H4 (cell line): ENCODE data around the gene EVL. TPM values are rescaled to one million over a fixed set of nuclear protein-coding genes. Genes with fewer than 3 reads are reported as not detected.

Source experiments
- DNase-seq: peaks from one replicate; pipeline ENCODE4 v3.0.0-alpha.2; 2015; ENCODE audit warnings: low spot score
- total RNA-seq: library from RNA; depleted of rRNA; stranded (reverse); fragments of >200 nt; shearing (Covaris generic); gene quantifications from 2 replicates; pipeline ENCODE4 v1.2.3, GENCODE V29; 2014

The EVL gene
- total RNA-seq, 1 experiment from 2014 or later: 13.0 TPM

GRCh38 chr14:100108840-100109593, 43.8 kb downstream of the EVL start:
- DNase-seq: no peak

- DNase-seq: no peak
Observed at GRCh38 chr14:100109594-100109955, 44.4 kb downstream of the EVL start.

DNA sequence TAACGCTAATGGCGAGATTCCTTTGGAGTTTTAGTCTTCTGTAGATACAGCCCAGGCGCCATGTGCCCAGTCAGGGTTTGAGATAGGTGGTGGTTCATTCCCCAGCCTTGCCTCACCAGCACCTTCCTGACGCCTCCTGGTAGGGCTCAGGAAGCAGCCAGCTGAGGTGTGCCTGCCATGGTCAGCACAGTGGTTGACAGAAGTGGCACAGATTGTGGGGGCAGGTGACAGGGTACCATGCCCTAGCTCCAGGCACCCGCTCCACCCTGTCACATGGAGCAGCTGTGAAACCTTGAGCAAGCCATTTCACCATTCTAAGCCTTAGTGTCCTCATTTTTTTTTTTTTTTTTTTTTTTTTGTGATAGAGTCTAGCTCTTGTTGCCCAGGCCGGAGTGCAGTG, 45.6 kb downstream of the EVL start:
- DNase-seq: no peak

- no peak for DNase-seq
Observed at GRCh38 chr14:100111931-100112704, 46.9 kb downstream of the EVL start.

DNA sequence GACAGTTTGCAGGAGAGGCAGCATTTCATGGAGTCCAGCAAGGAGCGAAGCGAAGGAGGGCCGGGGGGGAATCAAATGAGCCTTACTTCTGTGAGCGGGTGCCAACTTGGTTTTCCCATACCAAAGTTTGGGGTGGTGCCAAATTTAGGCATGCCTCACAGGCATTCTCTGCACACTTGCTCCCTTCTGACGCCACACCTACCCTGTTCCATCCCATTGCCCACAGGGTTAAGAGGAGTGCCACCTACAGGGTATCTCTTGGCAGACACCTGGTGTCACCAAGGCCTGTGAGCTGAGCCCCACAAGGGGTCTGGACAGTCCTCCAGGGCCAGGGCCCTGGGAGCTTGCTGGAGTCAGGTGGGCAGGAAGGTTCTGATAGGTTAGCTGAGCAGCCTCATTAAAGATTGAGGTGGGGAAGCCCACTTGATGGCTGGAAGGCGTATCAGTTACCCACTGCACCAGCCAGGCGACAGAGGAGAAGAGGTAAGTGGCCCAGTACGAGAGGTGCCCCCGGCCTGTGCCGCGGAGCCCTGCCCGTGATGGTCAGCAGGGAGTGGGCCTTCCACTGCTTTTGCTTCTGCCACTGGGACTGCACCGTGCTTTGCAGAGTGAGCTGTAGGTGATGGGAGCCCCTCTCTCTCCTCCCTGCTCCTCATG, 49.0 kb downstream of the EVL start:
- no peak for DNase-seq

DNA sequence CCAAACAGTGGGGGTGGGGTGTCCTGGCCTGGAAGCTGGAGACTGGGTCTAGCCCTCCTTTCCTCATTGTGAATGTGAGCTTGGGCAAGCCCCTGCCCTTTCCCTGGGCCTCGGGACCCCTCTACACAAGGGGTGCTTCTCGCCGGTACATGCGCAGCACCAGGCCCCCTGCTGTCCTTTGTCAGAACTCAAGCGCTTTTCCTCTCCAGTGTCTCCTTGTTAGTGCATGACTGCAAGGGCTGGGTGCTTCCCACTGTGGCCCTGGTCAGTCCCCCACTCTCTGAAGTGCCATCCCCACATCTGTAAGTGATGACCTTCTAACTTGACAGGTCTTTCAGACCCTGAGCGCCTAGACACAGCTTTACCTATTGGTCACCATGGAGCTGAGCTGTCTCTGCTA, 50.0 kb downstream of the EVL start:
- DNase-seq: no peak

DNA sequence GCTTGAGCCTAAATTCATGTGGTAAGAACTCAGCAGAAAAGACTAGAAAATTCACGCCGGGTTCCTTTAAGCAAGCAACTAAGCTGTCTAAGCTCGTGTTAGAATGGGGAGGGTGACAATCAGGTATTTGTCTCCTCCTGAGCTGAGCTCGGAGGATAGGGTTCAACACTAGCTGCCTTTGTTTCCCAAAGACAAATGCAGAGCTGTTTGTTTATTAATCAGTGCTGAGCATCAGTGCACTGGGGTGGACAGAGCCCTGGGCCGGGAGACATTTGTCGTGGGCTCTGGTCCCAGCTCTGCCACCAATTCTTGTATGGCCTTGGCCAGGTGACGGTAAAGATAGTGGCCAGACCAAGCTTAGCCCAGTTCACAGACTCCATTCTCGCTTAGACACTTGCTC, 50.5 kb downstream of the EVL start:
- no peak for DNase-seq

- no peak for DNase-seq
Observed at GRCh38 chr14:100116134-100116533, 50.9 kb downstream of the EVL start.

- no peak for DNase-seq
Observed at GRCh38 chr14:100117026-100117425, 51.8 kb downstream of the EVL start.

DNA sequence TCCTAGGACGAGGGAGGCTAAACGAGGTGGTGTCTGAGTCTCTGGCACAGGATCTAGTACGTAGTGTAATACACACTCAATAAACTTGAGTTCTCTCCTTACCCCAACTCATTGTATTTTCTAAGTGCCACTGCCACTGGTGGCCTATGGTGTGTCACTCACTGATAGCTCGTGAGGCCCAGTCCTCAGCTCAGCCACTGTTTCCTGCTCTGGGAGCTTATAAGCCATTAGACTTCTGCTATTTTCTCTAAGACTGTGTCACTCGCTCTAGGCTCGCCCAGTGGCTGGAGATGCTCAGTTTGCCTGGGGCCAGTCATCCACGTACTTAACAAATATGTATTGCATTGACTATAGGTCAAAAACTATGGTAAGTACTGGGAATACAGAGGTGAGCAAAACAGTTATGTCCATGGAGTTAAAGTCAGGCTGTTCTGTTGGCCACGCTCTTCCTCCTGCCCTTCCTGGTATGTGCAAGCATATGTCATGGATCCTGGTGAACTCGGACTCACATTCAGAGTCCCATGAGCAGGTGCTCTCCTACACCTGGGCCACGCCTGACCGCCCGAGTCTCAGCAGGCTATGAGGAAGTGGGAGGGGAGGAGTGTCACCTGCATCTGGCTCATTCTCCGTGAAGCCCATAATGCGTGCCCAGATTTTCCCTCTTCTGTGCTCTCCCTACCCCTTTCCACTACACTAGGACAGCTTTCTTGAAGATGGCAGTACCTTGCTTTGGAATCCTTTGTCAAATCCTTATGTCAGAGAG, 52.6 kb downstream of the EVL start:
- DNase-seq: no peak

DNA sequence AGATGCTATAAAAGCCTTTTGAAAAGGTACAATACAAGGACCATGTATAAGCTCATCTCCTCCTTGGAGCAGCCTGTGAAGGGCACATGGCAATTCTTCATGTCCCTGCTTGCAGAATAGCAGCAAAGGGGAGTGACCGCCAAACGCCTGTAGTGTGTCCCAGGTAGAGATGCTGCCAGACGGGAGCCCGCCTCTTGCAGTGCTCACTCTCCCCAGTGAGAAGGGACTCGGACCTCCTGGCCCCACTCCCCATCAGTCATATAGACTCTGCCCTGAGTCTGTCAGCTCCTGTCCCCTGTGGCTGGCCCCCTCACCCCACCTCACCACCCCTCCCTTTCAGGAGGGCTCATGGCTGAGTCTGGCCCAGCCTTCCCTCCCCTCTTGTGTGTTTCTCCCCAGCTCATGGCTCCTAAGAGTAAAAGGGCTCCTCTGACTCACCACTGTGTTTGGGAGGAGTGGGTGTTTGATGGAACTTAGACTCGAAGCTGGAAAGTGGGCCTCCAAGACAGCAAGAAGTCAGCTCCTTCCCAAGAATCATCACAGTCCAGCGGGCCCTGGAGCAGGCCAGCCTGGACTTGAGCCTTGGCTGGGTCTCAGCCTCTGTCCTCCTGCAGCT, 53.3 kb downstream of the EVL start:
- DNase-seq: no peak

DNA sequence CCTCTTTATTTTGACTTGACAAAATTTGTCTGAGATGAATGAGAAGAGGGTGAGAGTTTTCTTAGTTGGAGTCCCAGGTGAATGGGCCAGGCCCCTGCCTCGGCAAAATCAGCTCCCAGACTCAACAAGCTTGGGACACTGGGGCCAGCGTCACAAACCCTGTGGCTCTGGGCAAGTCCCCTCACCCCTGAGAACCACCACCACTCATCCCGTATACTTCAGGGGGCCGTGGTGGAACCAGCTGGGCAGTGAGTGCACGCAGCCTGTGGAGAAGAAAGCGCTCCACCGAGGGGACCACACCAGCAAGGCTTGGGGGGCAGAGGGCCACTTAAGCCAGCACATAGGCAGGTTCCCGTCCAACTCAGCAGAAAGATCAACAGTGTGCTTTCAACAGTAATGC, 54.0 kb downstream of the EVL start:
- DNase-seq: no peak

- no peak for DNase-seq
Observed at GRCh38 chr14:100120522-100121269, 55.5 kb downstream of the EVL start.

DNA sequence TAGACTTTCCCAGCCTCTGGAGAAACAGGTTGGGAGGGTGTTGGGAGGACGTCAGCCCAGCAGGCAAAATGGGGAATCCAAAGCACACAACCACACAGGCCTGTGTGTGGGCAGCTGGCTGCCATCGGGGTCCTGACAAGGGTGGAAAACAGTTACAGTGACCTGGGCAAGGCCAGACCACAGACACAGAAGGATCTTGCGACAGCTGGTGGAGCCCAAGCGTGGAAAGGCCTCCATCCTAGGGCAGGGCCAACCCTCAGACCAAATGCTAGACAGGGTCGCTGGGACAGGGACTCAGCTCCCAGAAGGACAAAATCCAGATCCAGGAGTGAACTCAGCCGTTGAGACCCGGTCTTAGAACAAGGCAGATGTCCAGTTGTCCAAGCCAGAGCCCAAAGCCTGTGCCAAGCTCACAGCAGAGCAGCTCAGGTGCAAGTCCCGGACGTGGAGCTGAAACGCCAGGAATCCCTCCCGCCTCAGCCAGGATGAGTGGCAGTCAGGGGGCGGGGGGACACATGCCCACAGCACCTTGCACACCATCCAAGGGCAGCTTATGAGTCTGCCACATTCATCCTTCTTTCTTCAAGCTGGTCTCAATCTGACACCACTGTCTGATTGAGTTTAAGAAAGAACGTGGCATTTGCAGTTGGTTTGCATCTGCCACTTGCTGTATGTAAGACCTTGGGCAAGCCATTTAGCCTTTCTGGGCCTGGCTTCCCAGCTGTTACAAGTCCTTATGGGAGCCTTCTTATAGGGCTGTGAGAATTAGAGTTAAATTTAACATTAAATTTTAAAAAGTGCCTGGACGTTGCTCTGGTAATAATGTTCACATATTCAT, 56.6 kb downstream of the EVL start:
- no peak for DNase-seq

DNA sequence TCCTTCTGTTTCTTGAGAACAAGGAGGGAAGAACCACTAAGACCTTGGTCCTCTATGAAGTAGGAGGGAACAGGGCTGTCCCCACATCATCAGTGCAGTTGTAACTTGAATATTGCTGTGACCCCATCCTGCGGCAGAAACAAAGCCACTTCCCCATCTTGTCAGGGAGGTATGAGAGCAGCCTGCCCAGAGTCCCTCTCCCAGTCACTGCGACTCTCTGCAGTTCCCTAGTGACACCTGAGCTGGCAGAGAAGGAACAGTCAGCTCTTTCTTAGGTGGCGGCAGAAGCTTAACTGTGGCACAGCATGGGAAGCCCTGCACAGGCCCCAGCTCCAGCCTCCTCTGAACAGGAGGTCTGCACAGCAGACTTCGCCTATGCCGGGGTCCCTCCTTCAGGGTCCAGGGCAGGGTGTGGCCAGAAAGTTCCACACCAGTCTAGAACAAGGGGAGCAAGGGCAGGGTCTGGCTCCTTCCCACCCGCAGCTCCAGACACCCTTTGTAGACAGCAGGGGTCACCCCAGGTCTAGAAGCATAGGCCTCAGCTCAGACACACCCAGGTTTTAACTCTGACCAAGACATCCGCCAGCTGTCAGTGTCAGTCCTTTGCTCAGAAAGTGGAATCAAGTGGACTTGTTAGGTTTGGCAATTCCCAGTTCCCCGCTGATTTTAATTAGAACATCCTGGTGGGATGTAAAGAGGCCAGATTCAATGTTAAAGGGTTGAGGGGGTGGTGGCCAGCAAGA, 57.4 kb downstream of the EVL start:
- no peak for DNase-seq

DNA sequence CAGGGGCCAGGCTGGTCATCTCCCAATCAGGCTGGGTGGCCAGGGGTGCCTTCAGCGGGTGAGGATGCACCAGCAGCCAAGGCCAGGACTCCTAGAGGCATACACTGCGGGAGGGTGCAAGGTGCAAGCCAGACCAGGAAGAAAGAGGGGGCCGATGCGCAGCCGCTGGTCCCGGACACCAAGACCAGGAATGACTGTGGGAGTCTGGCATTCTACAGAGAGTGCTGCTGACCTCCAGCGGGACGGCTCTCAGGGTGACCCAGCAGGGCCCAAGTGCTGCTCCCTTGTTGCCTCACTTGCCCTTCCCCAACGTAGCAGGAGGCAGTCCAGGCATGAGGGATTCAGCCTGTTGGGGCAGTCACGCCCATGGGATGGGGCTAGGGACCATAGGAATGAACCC, 58.4 kb downstream of the EVL start:
- no peak for DNase-seq

DNA sequence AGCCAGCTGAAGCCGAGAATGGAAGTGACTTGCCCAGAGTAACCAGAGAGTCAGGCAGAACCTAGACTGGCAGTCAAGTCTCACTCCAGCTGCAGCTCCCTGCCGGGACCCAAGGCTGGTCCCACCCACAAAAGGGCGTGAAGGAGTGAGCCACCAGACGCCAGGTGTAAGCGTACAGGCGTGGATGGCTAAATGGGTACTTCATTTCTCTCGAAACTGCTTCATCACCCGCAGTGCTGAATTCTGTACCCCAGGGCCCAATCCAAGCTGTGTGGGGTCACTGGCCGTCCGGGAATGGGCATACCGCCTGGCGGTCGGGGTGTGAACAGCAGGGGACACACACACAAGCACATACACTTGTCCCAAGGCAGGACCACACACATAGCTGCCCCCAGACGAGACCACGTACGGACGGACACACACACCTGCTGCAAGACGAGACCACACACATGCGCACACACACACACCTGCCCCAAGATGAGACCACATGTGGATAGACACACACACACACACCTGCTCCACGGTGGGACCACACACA, 59.4 kb downstream of the EVL start:
- DNase-seq: no peak

- DNase-seq: no peak
Observed at GRCh38 chr14:100126401-100126800, 61.2 kb downstream of the EVL start.

GRCh38 chr14:100127853-100128455, 62.7 kb downstream of the EVL start:
- DNase-seq: no peak
